ENCODE measurements around the gene GNPDA1. TPM values are rescaled to one million over a fixed set of nuclear protein-coding genes. Genes with fewer than 3 reads are reported as not detected.
A peak's percentile ranks its signal among the peaks of the same experiment; 100 is the strongest.
"Not testable (repeated sequence)": the region's sequence is repeated elsewhere in the genome, so short reads cannot be mapped to it uniquely, and the experiment has no call there.

Gene GNPDA1
- total RNA-seq, 2 experiments from 2014 or later, result 34.4 to 36.1 TPM

GRCh38 chr5:142037599-142037998 is 24.8 kb upstream of the GNPDA1 start:
- H3K27me3 Mint-ChIP-seq, POLR2A ChIA-PET: not testable (repeated sequence)

GRCh38 chr5:142036918-142037317 is 24.1 kb upstream of the GNPDA1 start:
- DNase-seq, result no peak
- no peaks in the 10 kb centered on the region for H3K27me3 Mint-ChIP-seq
- POLR2A ChIA-PET, result no interaction called here
- H3K9me3 Mint-ChIP-seq, result peaks cover 5% of the 10 kb centered on the region
- H3K4me1 Mint-ChIP-seq, result peaks cover 20% of the 10 kb centered on the region
- H3K4me3 Mint-ChIP-seq, result no peak overlapping the region
- CTCF ChIA-PET, result no interaction called here
- no peaks in the 10 kb centered on the region for H3K36me3 Mint-ChIP-seq (ENCODE audit: low read depth)
- no peak overlapping the region for H3K27ac Mint-ChIP-seq

More at GRCh38 chr5:142037599-142037998, 24.8 kb upstream of the GNPDA1 start:
- peaks cover 20% of the 10 kb centered on the region for H3K4me1 Mint-ChIP-seq
- CTCF ChIA-PET, result interaction anchor here (0.5 to 0.8 kb wide), 4 partner anchors 9 to 816 kb away, joined by 3 to 6 read pairs (median 4); partner anchors contain the start of gene GNPDA1
- not testable (repeated sequence) for H3K36me3 Mint-ChIP-seq (ENCODE audit: low read depth); H3K9me3 Mint-ChIP-seq; H3K4me3 Mint-ChIP-seq; DNase-seq; H3K27ac Mint-ChIP-seq

- no peak for DNase-seq
- Mint-ChIP-seq H3K27me3 (no peaks in the 10 kb centered on the region), H3K9me3 (peaks cover 5% of the 10 kb centered on the region), H3K4me3 (no peak overlapping the region), H3K27ac (peak overlapping the region; percentile 76), H3K36me3 (ENCODE audit: low read depth) (no peaks in the 10 kb centered on the region), H3K4me1 (peaks cover 20% of the 10 kb centered on the region)
- CTCF ChIA-PET, result interaction anchor here (1.1 kb wide), 2 partner anchors 44 to 194 kb away, joined by 3 read pairs; no protein-coding TSS in a partner anchor
- POLR2A ChIA-PET, result no interaction called here
Measured at GRCh38 chr5:142034994-142035393, 22.2 kb upstream of the GNPDA1 start.

GRCh38 chr5:142033632-142034567 is 21.1 kb upstream of the GNPDA1 start:
- POLR2A ChIA-PET; DNase-seq; H3K9me3 Mint-ChIP-seq; H3K36me3 Mint-ChIP-seq (ENCODE audit: low read depth); H3K27me3 Mint-ChIP-seq; H3K4me3 Mint-ChIP-seq: not testable (repeated sequence)
- CTCF ChIA-PET, result interaction anchor here (1.1 kb wide), 1 partner anchor 195 kb away, joined by 3 read pairs; no protein-coding TSS in a partner anchor
- H3K27ac Mint-ChIP-seq, result peak overlapping the region; percentile 76
- peaks cover 20% of the 10 kb centered on the region for H3K4me1 Mint-ChIP-seq

- peaks cover 20% of the 10 kb centered on the region for H3K4me1 Mint-ChIP-seq
- CTCF ChIA-PET, result interaction anchor here (0.9 kb wide), 1 partner anchor 441 kb away, joined by 3 read pairs; no protein-coding TSS in a partner anchor
Measured at GRCh38 chr5:142032747-142033631, 20.2 kb upstream of the GNPDA1 start.

GRCh38 chr5:142032150-142032549 is 19.3 kb upstream of the GNPDA1 start:
- Mint-ChIP-seq H3K9me3 (peaks cover 5% of the 10 kb centered on the region), H3K36me3 (ENCODE audit: low read depth) (no peaks in the 10 kb centered on the region), H3K27me3 (no peaks in the 10 kb centered on the region), H3K27ac (no peak overlapping the region), H3K4me3 (no peak overlapping the region), H3K4me1 (peaks cover 18% of the 10 kb centered on the region)
- DNase-seq, result no peak
- ChIA-PET POLR2A (no interaction called here), CTCF (interaction anchor here (0.7 to 0.9 kb wide), 2 partner anchors 25 to 440 kb away, joined by 3 read pairs; no protein-coding TSS in a partner anchor)

More at GRCh38 chr5:142032747-142033631, 20.2 kb upstream of the GNPDA1 start:
- DNase-seq, result no peak
- no peaks in the 10 kb centered on the region for H3K36me3 Mint-ChIP-seq (ENCODE audit: low read depth)
- POLR2A ChIA-PET, result no interaction called here
- no peak overlapping the region for H3K27ac Mint-ChIP-seq
- H3K27me3 Mint-ChIP-seq, result no peaks in the 10 kb centered on the region
- no peak overlapping the region for H3K4me3 Mint-ChIP-seq
- H3K9me3 Mint-ChIP-seq, result peaks cover 5% of the 10 kb centered on the region

- Mint-ChIP-seq H3K27me3 (no peaks in the 10 kb centered on the region), H3K27ac (peak overlapping the region; percentile 97), H3K9me3 (no peaks in the 10 kb centered on the region), H3K36me3 (ENCODE audit: low read depth) (no peaks in the 10 kb centered on the region), H3K4me1 (peaks cover 17% of the 10 kb centered on the region), H3K4me3 (peak overlapping the region; percentile 80)
- ChIA-PET CTCF (interaction anchor here (1.2 to 1.8 kb wide), 4 partner anchors 10 to 56 kb away, joined by 3 to 7 read pairs (median 4); partner anchors contain the start of gene RNF14), POLR2A (interaction anchor here (0.9 kb wide), 1 partner anchor 9 kb away, joined by 3 read pairs; no protein-coding TSS in a partner anchor)
- DNase-seq, result no peak
Measured at GRCh38 chr5:142025637-142026036, 12.8 kb upstream of the GNPDA1 start.

GRCh38 chr5:142024771-142025304 is 12.0 kb upstream of the GNPDA1 start:
- ChIA-PET CTCF (interaction anchor here (0.6 to 1.8 kb wide), 6 partner anchors 9 to 76 kb away, joined by 3 to 7 read pairs (median 4); partner anchors contain the start of gene RNF14), POLR2A (interaction anchor here (0.6 to 0.9 kb wide), 2 partner anchors 8 to 45 kb away, joined by 3 read pairs; no protein-coding TSS in a partner anchor)
- H3K9me3 Mint-ChIP-seq, result peaks cover 5% of the 10 kb centered on the region
- H3K4me1 Mint-ChIP-seq, result peaks cover 19% of the 10 kb centered on the region
- H3K36me3 Mint-ChIP-seq (ENCODE audit: low read depth), result peaks cover 6% of the 10 kb centered on the region
- H3K27me3 Mint-ChIP-seq, result no peaks in the 10 kb centered on the region
- H3K4me3 Mint-ChIP-seq, result peak overlapping the region; percentile 80
- peak overlapping the region; percentile 97 for H3K27ac Mint-ChIP-seq
- peak; percentile 89 for DNase-seq

GRCh38 chr5:142023836-142024235 is 11.0 kb upstream of the GNPDA1 start:
- CTCF ChIA-PET, result interaction anchor here (1.0 to 1.6 kb wide), 2 partner anchors 17 to 45 kb away, joined by 3 to 4 read pairs; no protein-coding TSS in a partner anchor
- POLR2A ChIA-PET, result no interaction called here
- H3K4me1 Mint-ChIP-seq, result peaks cover 22% of the 10 kb centered on the region
- peak overlapping the region; percentile 97 for H3K27ac Mint-ChIP-seq
- H3K36me3 Mint-ChIP-seq (ENCODE audit: low read depth), result peaks cover 8% of the 10 kb centered on the region
- H3K27me3 Mint-ChIP-seq, result no peaks in the 10 kb centered on the region
- H3K4me3 Mint-ChIP-seq, result no peak overlapping the region
- H3K9me3 Mint-ChIP-seq, result peaks cover 8% of the 10 kb centered on the region
- no peak for DNase-seq

GRCh38 chr5:142020122-142020659 is 7.4 kb upstream of the GNPDA1 start:
- peaks cover 49% of the 10 kb centered on the region for H3K4me1 Mint-ChIP-seq
- H3K27me3 Mint-ChIP-seq, result no peaks in the 10 kb centered on the region
- no peak overlapping the region for H3K4me3 Mint-ChIP-seq
- H3K36me3 Mint-ChIP-seq (ENCODE audit: low read depth), result peaks cover 12% of the 10 kb centered on the region
- DNase-seq, result no peak
- ChIA-PET POLR2A (no interaction called here), CTCF (interaction anchor here (0.6 to 1.7 kb wide), 4 partner anchors 9 to 90 kb away, joined by 3 to 4 read pairs (median 4); no protein-coding TSS in a partner anchor)
- peaks cover 14% of the 10 kb centered on the region for H3K9me3 Mint-ChIP-seq
- no peak overlapping the region for H3K27ac Mint-ChIP-seq

GRCh38 chr5:142017832-142018427 is 5.1 kb upstream of the GNPDA1 start:
- no peak for DNase-seq
- Mint-ChIP-seq H3K9me3 (peaks cover 14% of the 10 kb centered on the region), H3K36me3 (ENCODE audit: low read depth) (peaks cover 12% of the 10 kb centered on the region), H3K27me3 (no peaks in the 10 kb centered on the region), H3K27ac (peak overlapping the region; percentile 60), H3K4me3 (no peak overlapping the region), H3K4me1 (peaks cover 60% of the 10 kb centered on the region)
- CTCF ChIA-PET, result interaction anchor here (0.6 to 1.7 kb wide), 2 partner anchors 42 to 52 kb away, joined by 4 to 5 read pairs; no protein-coding TSS in a partner anchor
- POLR2A ChIA-PET, result no interaction called here

All from activated CD4-positive, alpha-beta T cell treated with anti-CD3 and anti-CD28 coated beads, Interleukin-2, amount 10 ng/mL, durations not matched to agents 7 days and 5 days (primary cell).